Inferior parietal cortex (tissue), 1 donor: ENCODE data around the gene PRCC.
"Not testable (repeated sequence)": the region's sequence is repeated elsewhere in the genome, so short reads cannot be mapped to it uniquely, and the experiment has no call there.

ENCODE experiments used
- DNase-seq: peaks from one replicate; pipeline ENCODE4 v3.0.0-alpha.2; 2016; ENCODE audit errors: extremely low spot score

The PRCC gene

DNA sequence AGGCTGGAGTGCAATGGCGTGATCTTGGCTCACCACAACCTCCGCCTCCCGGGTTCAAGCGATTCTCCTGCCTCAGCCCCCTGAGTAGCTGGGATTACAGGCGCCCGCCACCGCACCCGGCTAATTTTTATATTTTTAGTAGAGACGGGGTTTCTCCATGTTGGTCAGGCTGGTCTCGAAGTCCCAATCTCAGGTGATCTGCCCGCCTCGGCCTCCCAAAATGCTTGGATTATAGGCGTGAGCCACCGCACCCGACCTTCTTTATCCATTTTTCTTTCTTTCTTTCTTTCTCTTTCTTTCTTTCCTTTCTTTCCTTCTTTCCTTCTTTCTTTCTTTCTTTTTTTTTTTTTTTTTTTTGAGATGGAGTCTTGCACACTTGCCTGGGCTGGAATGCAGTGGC, 2.2 kb upstream of the PRCC start:
- not testable (repeated sequence) for DNase-seq

- DNase-seq: no peak
Observed at GRCh38 chr1:156765666-156766065, 1.7 kb upstream of the PRCC start.

DNA sequence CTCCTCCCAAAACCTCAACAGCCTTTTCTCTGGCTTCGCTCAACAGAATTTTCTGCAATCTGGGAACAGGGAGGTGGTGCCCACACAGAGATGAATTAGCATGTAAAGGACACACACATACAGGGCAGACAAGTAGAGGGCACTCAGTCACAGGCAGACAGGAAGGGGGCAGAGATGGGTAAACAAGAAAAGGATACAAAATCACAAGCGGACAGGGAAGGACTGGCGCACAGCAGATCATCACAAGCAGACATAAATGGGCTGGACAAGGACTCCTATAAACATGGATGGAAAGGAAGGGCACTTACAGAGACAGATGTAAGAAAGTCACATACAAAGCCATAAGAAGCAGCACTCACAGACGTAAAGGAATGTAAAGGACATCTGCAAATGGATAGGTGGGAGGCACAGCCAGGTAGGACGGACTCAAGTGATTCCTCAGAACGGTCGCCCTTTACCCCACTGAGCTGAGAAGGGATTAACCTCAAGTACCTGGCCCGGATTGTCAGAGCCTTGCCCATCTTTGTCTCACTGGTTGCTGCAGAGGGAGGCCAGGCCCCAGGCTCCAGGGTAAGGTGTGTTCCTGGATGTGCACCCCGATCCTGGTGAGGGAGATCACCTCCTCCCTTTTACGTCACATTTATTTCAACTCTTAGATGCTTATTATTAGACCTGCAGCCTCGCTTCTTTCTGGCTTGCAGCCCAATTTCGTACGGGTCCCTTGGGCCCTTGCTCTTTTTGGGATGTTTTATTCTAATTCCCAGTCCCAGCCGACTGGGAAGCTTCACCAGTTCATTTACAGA, 836 bp upstream of the PRCC start:
- no peak for DNase-seq

GRCh38 chr1:156767879-156768604, 707 bp downstream of the PRCC start:
- no peak for DNase-seq

DNA sequence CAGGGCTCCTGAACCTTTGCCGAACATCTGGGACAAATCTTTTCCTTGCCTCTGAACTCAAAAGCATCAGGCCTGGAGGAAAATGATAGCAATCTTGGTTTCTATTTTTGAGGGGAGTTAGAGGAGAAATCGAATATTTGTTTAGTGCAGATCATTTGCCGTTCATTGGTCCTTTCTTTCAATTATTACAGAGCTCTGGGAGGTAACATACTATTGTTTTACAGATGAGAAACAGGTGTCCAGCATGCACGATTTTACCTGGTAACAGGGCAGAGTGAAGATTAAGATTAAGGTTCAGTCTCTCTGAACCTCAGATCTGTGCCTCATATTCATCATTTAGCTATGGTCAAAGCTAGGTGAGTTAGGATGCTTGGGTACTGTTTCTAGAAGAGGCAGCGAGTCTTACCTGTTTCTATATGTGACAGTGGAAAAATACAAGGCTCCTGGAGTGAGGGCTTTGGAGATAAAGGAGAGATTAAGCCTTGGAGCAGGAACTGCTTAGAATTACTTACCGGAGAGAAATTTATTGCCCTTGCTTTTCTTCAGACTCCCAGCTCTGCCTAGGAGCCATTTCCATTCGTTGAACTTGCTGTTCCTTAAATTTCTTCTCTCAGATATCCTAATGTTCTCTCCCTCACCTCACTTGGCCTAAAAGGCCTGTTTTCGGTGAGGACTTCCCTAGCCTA, 1.4 kb downstream of the PRCC start:
- DNase-seq: no peak

GRCh38 chr1:156772222-156772621, 4.9 kb downstream of the PRCC start:
- DNase-seq: no peak

DNA sequence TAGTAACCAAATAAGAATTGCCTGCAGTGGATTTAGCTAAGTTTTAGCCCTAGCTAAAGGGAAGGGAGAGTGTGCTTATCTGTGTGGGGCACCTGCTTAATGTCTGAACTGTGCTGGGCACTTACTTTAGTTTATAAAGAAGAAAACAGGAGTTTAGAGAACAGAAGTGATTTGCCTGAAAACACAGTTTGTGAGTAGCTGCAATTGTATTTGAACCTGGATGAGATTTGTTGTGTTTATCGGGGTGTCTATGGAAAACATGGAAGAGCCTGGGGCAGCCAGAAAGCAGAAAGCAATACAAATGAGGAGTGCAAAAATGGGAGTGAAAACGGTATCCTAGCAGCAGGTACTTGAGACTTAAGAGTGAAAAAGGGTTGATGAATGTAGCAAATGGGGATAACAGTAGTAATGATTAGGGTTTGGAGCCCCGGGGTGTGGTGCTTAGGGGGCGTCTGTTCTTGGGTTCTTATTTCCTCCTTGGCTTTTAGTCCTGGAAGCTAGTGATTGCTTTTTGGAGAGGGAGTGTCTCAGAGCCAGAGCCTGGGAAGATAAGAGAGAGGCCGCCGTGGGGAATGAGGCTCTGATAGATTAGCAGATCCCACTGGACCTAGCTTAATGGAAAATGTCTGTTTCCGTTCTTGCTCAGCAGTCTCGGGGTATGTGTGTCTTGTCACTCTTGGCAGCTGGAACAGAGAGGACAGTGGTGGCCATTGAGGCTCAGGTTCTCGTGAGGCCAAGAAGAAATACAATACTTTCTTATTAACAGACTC, 5.6 kb downstream of the PRCC start:
- DNase-seq: no peak

GRCh38 chr1:156773607-156774006, 6.3 kb downstream of the PRCC start:
- no peak for DNase-seq

DNA sequence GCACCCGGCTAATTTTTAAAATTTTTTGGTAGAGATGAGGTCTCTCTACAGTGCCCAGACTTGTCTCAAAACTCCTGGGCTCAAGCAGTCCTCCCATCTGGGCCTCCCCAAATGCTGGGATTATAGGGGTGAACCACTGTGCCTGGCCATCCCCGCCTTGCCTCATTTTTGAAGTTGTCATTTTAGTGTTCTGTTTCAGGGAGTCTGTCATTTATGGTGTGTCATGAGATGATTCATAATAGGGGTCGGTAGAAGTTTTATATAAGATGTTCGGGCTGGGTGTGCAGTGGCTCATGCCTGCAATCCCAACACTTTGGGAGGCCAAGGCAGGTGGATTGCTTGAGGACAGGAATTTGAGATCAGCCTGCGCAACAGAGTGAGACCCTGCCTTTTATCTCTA, 8.5 kb downstream of the PRCC start:
- no peak for DNase-seq

DNA sequence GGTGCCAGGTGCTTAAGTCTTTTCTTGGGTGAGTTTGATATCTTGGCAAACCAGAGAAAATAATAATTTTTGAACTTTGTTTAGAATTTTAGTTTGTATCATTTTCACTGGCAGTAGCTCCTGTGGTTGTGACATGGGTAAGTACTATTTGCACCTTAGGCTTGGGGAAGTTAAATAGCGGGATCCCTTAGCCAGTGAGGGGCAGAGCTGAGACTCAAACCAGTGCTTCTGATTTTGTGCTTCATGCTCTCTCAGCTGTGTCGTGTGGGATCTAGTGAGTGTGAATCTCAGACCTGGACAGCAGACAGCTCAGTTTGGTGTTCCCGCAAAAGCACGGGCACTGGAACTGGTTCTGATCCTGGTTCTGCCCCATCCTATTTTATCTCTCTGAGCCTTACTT, 9.6 kb downstream of the PRCC start:
- no peak for DNase-seq

DNA sequence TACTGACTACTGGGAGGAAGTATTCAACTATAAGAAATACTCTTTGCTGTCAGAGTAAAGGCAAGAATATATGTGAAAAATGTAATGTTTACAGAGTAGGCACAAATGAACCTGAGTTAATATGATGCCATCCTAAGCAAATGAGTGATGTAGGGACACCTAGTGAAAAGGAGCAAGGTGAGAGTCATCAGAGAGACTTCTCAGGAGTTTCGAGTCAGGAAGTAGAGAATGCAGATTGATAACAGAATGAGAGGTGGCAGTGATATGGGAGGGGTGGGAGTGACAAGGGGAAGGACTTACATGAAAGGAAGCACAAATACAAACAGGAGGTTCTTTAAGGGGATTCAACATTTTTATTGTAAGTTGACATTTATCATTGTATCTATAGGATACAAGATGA, 10.2 kb downstream of the PRCC start:
- no peak for DNase-seq

- no peak for DNase-seq
Observed at GRCh38 chr1:156781585-156782186, 14.4 kb downstream of the PRCC start.

DNA sequence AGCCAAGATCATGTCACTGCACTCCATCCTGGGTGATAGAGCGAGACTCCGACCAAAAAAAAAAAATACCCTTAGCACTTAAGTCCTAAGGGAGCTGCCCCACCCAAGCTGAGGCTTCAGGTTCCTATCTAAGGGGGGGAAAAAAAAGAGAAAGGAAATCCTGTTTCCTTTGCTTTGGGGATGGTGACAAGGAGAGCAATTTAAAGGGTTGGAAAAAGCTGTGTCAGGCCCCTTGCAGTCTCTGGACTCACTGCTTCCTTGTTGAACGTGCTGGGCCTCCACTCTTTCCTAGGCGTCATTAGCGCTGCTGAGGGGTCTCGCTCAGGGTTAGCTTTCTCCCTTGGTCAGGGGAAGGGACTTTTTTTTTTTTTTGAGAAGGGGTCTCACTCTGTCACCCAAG, 18.1 kb downstream of the PRCC start:
- DNase-seq: no peak

DNA sequence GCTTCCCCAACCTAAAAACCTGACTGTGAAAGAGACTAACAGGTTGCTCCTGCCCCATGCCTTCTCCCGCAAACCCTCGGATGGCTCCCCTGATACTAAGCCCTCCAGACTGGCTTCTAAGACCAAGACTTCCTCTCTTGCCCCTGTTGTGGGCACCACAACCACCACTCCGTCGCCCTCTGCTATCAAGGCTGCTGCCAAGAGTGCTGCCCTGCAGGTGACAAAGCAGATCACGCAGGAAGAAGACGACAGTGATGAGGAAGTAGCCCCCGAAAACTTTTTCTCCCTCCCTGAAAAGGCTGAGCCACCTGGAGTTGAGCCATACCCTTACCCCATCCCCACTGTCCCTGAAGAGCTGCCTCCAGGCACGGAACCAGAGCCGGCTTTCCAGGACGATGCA, 19.3 kb downstream of the PRCC start:
- DNase-seq: no peak

- DNase-seq: no peak
Observed at GRCh38 chr1:156788136-156788535, 20.8 kb downstream of the PRCC start.

DNA sequence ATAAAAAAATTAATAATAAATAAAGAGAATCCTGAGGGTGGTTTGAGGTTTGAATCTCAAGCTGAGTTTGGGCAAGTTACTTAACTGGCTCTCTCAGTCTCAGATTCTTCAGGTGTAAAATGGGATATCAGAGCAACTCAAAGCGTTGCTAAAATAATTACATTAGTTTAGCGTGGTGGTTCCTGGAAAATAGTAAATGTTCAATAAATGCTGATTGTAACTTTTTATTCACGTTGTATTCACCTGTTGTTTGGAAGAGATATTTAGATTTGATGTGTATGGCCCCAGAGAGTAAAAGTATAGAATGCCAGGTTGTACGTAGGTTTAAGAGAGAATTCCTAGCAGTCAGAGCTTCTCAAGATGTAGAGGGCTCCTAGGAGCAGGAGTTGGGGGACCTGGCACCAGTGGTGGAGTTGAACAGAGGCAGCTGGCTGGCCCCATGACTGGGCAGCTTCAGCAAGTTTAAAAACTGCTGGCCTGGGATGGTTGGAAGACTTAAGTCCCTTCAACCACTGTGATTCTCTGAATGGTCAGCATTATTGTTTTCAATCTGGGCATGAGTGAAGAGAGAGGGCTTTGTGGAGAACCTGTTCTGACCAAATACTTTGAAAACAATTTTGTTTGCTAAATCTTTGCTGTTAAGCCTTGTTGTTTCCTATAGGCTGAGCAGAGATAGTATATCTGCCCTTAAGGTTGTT, 22.4 kb downstream of the PRCC start:
- DNase-seq: no peak

- no peak for DNase-seq
Observed at GRCh38 chr1:156794506-156795373, 27.4 kb downstream of the PRCC start.

DNA sequence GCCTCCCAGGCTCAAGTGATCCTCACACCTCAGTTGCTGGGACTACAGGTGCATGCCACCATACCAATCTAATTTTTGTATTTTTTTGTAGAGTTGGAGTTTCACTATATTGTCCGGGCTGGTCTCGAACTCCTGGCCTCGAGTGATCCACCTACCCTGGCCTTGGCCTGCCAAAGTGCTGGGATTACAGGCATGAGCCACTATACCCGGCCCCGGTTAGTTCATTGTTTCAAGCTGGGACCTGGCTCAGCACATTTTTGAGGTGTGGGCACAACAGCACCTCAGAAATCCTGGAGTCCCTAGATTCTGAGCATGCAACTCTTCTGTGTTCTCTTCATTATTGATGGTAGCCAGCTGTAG, 28.0 kb downstream of the PRCC start:
- no peak for DNase-seq

- peak; percentile 76 for DNase-seq
Observed at GRCh38 chr1:156795787-156796186, 28.5 kb downstream of the PRCC start.
